Activated CD4-positive, alpha-beta T cell treated with anti-CD3 and anti-CD28 coated beads, Interleukin-2, amount 10 ng/mL, durations not matched to agents 7 days and 5 days (primary cell): ENCODE measurements around the gene DIO3. TPM values are rescaled to one million over a fixed set of nuclear protein-coding genes. Genes with fewer than 3 reads are reported as not detected.

Experiments
- CTCF ChIA-PET: fragments of 350-600 bp; sonication (Branson Sonifier 250); formaldehyde crosslinking; loops from one replicate; lab custom pipeline; 2021; ENCODE audit warnings: antibody characterized with exemption; lab: Charles Lee
- POLR2A ChIA-PET: fragments of 350-600 bp; sonication (Branson Sonifier 250); formaldehyde crosslinking; loops from one replicate; lab custom pipeline; 2021; ENCODE audit warnings: antibody characterized with exemption; lab: Charles Lee
- DNase-seq: peaks from one replicate; pipeline ENCODE4 v3.0.0-alpha.2; 2020
- H3K27ac Mint-ChIP-seq: one replicate; pipeline ENCODE4 v1.8.0; 2021; ENCODE audit warnings: mild to moderate bottlenecking, moderate library complexity, mixed read lengths
- H3K27me3 Mint-ChIP-seq: one replicate; pipeline ENCODE4 v1.8.0; 2021; ENCODE audit warnings: mixed read lengths
- H3K36me3 Mint-ChIP-seq: one replicate; pipeline ENCODE4 v1.8.0; 2021; ENCODE audit warnings: low read depth, mixed read lengths
- H3K4me1 Mint-ChIP-seq: one replicate; pipeline ENCODE4 v1.8.0; 2021; ENCODE audit warnings: mixed read lengths
- H3K4me3 Mint-ChIP-seq: one replicate; pipeline ENCODE4 v1.8.0; 2021; ENCODE audit warnings: mild to moderate bottlenecking, moderate library complexity, mixed read lengths
- H3K9me3 Mint-ChIP-seq: one replicate; pipeline ENCODE4 v1.8.0; 2021; ENCODE audit warnings: mixed read lengths
- total RNA-seq, 2 experiments: library from RNA; stranded (reverse); gene quantifications; one replicate each; pipeline ENCODE4 v1.2.3, GENCODE V29; 2021

DIO3 gene
- total RNA-seq = not detected

DNA sequence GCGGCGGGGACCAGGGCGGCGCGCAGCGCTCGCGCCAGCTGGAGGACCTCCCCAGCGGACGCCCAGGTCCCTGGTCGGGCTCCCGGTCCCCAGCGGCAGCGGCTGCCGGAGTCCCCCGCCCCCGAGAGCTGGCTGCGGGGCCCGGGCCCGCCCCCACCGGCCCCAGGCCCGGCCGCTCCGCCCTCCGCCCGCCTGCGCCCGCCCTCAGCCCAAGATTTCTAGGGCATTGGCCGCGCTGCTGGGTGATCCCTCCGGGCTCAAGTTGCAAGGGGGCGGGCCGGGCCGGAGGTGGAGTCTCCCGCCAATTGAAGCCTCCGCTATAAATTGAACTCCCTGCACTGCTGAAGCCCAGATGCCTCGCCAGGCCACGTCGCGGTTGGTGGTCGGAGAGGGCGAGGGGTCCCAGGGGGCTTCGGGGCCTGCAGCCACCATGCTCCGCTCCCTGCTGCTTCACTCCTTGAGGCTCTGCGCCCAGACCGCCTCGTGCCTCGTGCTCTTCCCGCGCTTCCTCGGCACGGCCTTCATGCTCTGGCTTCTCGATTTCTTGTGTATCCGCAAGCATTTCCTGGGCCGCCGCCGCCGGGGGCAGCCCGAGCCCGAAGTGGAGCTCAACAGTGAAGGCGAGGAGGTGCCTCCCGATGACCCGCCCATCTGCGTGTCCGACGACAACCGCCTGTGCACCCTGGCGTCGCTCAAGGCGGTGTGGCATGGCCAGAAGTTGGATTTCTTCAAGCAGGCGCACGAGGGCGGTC lies at the start of gene DIO3:
DIO3 (plus strand) TSS at position 351 of the 752 bp plus-strand sequence.
- Mint-ChIP-seq H3K27me3 (peaks cover 64% of the 10 kb centered on the region), H3K4me3 (peak within 1 kb of the TSS; percentile 40), H3K4me1 (peaks cover 3% of the 10 kb centered on the region), H3K27ac (peak within 1 kb of the TSS; percentile 13), H3K36me3 (peaks cover 7% of the 10 kb centered on the region), H3K9me3 (peaks cover 3% of the 10 kb centered on the region)
- POLR2A ChIA-PET = no interaction called here
- CTCF ChIA-PET = no interaction called here
- DNase-seq = no peak

DNA sequence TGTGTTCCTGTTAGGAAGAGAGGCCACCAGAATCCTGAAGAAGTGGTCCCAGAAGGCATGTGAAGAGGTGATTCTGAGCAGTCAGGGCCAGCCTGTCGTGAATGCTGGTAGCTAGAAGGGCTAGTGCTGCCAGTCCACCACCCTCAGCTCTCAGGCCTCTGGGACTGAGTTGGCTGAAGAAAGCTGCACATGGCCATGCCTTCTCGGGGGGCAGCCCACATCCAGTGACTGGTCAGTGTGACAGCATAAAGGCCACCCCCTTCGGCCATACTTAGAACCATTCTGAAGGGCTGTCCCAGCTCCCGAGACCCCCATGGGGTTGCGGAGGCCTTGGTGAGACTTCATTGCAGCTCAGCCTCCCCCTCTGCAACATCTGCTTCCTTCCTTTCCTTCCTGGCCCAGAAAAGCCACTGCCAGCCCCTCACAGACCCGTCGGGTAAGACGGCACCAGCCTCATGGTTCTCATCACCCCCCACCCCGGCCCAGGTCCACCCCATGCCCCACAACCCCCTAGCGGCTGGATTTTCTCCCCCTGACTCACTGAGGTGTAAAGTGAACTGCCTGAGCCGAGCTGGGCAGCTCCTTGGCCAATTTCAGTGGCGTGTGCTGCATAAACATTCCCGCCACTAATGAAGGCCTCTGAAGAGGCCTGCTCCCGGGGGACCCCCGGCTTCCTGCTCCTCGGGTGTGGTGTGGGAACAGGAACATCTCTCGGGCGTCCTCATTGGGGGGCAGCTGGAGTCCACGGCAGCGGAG lies 49.5 kb upstream of the DIO3 start:
- Mint-ChIP-seq H3K27me3 (no peaks in the 10 kb centered on the region), H3K27ac (no peak overlapping the region), H3K36me3 (no peaks in the 10 kb centered on the region), H3K9me3 (peaks cover 2% of the 10 kb centered on the region), H3K4me1 (no peaks in the 10 kb centered on the region), H3K4me3 (no peak overlapping the region)
- POLR2A ChIA-PET = no interaction called here
- CTCF ChIA-PET = no interaction called here
- DNase-seq = no peak

DNA sequence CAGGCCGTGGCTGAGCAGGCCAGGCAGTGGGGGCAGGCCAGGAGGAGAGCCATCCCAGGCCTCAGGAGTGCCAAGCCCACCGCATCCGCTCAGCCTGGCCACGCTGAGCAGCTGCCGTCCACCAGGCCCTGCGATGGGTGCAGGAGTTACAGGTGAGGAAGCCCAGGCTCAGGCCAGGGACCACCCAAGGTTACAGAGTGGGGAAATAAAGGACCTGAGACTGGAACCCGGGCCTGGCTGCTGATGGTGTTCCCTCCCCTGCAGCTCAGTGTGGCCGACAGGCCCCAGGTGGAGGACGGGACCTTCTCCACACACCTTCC lies 49.0 kb upstream of the DIO3 start:
- DNase-seq = no peak
- ChIA-PET CTCF (no interaction called here), POLR2A (no interaction called here)
- Mint-ChIP-seq H3K4me1 (no peaks in the 10 kb centered on the region), H3K27ac (no peak overlapping the region), H3K36me3 (no peaks in the 10 kb centered on the region), H3K27me3 (no peaks in the 10 kb centered on the region), H3K9me3 (peaks cover 2% of the 10 kb centered on the region), H3K4me3 (no peak overlapping the region)

DNA sequence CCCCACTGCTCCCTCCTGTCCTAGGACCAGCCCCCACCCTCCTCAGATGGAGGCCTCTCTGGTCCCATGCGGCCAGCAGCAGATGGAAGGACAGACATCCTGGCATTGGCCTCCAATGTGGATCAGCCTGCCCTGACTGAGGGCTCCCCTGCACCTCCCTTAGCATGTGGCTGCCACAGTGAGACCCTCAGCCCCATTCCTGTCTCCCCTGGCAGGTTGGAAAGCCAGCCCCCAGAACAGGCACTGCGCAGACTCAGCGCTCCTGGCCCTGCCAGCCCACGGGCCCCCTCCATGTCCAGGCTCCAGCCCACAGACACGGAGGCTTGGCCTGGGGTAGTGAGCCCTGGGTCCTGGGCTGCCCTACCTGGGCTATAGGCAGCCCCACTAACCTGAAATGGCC lies 47.2 kb upstream of the DIO3 start:
- Mint-ChIP-seq H3K36me3 (no peaks in the 10 kb centered on the region), H3K27me3 (no peaks in the 10 kb centered on the region), H3K27ac (no peak overlapping the region), H3K9me3 (peaks cover 2% of the 10 kb centered on the region), H3K4me1 (no peaks in the 10 kb centered on the region), H3K4me3 (no peak overlapping the region)
- ChIA-PET CTCF (no interaction called here), POLR2A (no interaction called here)
- no peak for DNase-seq

DNA sequence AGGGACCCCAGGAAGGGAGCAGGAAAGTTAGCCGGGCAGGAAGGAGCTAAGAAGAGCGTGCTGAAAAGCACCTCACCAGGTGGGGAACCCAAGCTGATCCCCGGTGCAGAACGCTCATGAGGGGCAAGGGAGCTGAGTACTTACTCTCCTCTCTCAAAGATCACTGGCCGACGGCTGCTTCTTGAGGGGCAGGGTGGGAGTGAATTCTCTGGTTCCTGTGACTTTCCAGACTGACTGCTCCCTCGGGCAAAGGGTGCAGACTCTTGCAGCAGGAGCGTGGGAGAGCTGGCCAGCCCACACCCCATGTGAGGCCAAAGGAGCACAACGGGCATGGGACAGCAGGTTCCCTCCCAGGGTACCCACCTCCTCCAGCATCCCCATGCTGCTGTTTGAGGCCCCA lies 44.9 kb upstream of the DIO3 start:
- Mint-ChIP-seq H3K27me3 (no peaks in the 10 kb centered on the region), H3K36me3 (no peaks in the 10 kb centered on the region), H3K9me3 (peaks cover 2% of the 10 kb centered on the region), H3K4me1 (no peaks in the 10 kb centered on the region), H3K4me3 (no peak overlapping the region), H3K27ac (no peak overlapping the region)
- ChIA-PET CTCF (interaction anchor here (1.2 kb wide), 1 partner anchor 10 kb away, joined by 3 read pairs; no protein-coding TSS in a partner anchor), POLR2A (no interaction called here)
- DNase-seq = no peak

DNA sequence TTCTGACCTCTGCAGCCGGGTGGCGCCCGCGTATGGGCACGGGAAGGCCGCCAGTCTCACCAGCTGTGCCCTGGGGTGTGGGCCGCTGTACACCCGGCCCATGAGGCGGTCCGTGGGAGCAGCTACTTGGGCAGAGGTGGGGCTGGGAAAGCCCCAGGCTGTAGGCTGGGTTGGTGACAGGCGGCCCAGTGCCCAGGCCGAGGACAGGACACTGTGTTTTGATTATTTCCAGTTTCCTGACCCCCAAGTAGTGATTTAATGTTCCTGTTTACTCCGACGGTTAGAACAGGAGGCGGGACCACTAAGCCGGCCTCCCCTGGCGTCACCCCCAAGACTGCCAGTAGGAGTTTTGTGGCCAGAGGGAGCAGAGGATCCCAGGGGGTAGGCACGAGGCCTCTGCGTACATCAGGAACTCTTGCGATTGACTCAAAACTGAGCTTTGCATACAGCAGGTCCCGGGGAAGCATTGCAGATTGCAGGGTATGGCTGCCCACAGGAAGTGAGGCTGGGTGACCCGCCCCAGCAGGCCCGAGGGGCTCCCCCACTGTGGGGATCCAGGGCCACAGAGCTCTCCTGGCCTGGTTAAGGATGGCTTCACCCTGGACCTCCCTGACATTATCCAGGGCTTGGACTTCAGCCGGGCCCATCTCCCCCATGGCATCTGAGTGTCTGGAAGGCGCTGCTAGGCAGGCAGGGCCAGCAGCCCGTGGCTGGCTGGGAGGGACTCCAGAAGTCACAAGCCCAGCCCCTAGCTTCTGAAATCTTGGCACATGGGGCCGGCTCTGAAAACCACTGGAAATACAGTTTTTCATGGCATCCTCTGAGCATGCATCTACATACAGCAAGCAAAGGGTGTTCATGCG lies 42.5 kb upstream of the DIO3 start:
- Mint-ChIP-seq H3K36me3 (no peaks in the 10 kb centered on the region), H3K27me3 (no peaks in the 10 kb centered on the region), H3K4me1 (no peaks in the 10 kb centered on the region), H3K9me3 (peaks cover 2% of the 10 kb centered on the region), H3K4me3 (no peak overlapping the region), H3K27ac (no peak overlapping the region)
- no peak for DNase-seq
- ChIA-PET POLR2A (no interaction called here), CTCF (no interaction called here)

DNA sequence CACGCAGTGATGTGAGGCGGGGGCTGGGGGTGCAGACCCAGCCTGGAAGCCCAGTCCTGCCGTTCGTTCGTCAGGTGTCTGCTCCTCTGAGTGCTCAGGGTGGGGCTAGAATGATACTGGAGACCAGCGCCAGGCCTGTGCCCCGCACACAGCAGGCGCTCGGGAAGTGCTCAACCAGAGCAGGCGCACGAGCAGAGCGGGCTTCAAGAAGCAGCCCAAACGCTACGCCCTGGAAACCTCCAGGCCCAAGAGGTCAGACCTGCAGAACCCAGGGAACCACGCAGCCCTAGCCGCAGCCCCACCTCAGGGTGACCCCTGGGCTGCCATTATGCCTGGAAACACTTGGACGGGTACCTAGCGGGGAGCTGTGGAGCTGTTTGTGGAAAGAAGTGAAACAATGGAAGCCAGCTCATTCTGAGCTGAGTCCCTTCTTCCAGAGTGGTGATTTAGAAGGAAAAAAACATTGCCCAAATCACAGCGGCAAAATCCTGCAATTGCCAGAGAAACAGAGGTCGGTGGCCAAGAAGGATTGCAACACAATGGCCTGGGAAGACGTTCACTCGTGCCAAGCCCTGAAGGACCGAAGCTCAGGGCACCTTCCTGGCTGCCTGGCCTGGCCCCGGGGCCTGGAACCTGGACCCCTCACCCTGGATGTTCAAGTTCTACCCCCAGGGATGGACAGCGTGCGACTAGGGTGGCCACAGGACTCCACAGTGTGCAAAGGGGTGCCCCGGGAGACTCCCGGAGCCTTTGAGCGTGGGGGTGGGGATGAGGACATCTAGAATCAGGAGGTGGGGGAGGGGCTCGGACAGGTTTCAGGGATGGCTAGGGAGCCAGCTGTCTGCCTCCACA lies 40.4 kb upstream of the DIO3 start:
- POLR2A ChIA-PET = no interaction called here
- no peaks in the 10 kb centered on the region for H3K9me3 Mint-ChIP-seq
- no peaks in the 10 kb centered on the region for H3K27me3 Mint-ChIP-seq
- H3K36me3 Mint-ChIP-seq = no peaks in the 10 kb centered on the region
- DNase-seq = no peak
- H3K27ac Mint-ChIP-seq = no peak overlapping the region
- CTCF ChIA-PET = no interaction called here
- no peak overlapping the region for H3K4me3 Mint-ChIP-seq
- H3K4me1 Mint-ChIP-seq = no peaks in the 10 kb centered on the region

DNA sequence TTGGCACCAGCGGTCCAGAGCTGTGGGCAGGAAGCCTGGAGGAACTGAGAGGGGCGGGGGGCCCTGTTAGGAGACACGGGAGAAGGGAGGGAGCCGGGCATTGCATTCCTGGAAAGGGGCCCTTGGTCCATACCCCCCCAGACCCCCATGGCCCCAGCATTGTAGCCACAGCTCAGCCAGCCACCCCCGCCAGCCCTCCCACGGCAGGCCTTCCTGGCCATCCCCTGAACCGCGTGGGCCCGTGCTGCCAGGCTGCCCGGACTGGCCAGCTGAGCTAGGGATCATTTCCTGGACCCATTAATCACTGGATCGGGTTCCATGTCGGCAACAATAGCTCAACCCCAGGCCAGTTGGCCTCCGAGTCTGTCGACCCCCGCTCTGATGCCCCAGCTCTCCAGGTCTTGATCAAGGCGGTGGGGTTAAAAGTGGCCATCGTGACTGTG lies 39.8 kb upstream of the DIO3 start:
- no peak overlapping the region for H3K4me3 Mint-ChIP-seq
- H3K36me3 Mint-ChIP-seq = no peaks in the 10 kb centered on the region
- POLR2A ChIA-PET = no interaction called here
- H3K9me3 Mint-ChIP-seq = no peaks in the 10 kb centered on the region
- H3K4me1 Mint-ChIP-seq = no peaks in the 10 kb centered on the region
- DNase-seq = no peak
- H3K27ac Mint-ChIP-seq = no peak overlapping the region
- no peaks in the 10 kb centered on the region for H3K27me3 Mint-ChIP-seq
- CTCF ChIA-PET = no interaction called here

DNA sequence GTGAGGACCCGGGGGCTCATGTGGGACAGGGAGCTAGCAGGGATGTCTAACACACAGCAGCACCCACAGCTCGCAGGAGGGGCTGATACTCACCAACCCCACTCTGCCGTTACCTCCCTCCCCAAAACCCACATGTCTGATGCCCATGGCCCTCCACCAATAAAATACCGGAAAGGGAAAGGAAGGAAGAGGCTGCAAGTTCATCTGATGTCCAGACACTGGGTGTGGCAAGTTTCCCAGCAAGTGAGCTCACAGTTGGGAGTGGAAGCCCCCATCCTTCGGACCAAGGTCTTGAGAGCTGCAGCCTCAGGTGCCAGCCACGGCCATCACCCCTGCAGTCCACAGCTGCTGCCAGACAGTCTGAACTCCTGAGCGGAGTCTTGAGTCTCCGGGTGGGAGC lies 39.3 kb upstream of the DIO3 start:
- no peaks in the 10 kb centered on the region for H3K9me3 Mint-ChIP-seq

DNA sequence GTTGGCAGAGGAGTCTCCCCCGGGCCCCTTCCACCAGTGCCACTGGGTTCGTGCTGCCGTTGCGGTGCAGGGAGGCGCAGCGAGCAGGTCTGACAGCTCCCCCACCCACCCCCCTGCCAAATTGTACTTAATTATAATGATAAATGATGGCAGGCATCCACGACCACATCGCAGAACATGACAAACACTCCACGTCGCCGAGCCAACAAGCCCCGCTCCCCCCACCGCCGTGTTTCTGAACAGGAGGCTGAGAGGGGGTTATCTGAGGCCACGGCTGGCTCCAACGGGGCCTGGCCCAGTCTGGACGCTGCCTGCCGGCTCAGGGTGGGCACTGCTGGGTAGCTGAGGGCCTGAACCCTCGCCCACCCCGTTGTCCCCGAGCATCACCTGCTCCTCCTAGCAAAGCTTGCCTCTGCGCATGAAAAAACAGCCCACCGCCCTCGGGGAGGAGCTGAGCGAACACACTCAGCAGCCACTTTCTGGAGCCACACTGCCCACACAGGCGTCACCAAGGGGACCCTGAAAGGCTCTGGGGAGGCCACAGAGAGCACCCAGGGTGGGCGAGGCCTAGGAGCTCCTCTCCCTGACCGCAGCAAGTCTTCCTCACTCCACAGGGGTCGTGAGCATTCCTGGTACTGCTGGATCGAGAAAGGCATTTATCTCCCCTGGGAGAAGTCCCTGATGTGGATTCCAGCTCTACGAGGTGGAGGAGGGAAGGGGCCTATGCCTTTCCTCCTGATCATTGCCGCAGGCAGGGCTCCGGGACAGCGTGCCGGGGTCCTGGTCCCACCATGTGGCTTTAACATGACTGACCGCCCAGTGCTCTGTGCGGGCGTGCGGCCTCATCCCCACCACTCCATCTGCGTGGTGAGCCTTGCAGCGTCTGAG lies 35.4 kb upstream of the DIO3 start:
- Mint-ChIP-seq H3K36me3 (no peaks in the 10 kb centered on the region), H3K27me3 (peaks cover 5% of the 10 kb centered on the region), H3K9me3 (no peaks in the 10 kb centered on the region), H3K4me1 (peaks cover 1% of the 10 kb centered on the region), H3K27ac (no peak overlapping the region), H3K4me3 (no peak overlapping the region)
- DNase-seq = no peak
- ChIA-PET POLR2A (no interaction called here), CTCF (no interaction called here)

More for the DNA sequence above, 39.3 kb upstream of the DIO3 start:
- ChIA-PET POLR2A (no interaction called here), CTCF (no interaction called here)
- Mint-ChIP-seq H3K27ac (no peak overlapping the region), H3K4me3 (no peak overlapping the region), H3K36me3 (no peaks in the 10 kb centered on the region), H3K4me1 (no peaks in the 10 kb centered on the region), H3K27me3 (no peaks in the 10 kb centered on the region)
- no peak for DNase-seq

DNA sequence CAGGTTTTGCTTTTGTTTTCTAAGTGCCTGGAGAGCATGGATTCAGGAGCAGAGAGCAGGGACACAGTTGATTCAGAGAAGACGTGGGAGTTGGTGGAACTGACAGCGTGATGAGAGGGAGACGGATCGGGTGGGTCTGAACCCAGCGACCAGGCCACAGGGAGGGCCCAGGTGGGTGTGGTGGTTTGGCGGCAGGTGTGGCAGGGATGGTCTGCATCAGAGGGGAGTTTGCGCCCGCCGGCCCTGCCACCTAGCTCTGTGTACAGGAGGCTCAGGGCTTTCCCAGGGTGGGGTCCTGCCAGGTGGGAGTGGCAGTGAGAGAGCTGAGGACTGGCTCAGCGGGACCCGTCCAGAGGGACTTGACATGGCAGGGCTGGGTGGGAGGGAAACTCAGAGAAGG lies 33.3 kb upstream of the DIO3 start:
- ChIA-PET CTCF (no interaction called here), POLR2A (no interaction called here)
- H3K4me1 Mint-ChIP-seq = peaks cover 1% of the 10 kb centered on the region
- no peaks in the 10 kb centered on the region for H3K9me3 Mint-ChIP-seq
- peaks cover 5% of the 10 kb centered on the region for H3K27me3 Mint-ChIP-seq
- H3K36me3 Mint-ChIP-seq = no peaks in the 10 kb centered on the region
- H3K27ac Mint-ChIP-seq = no peak overlapping the region
- no peak for DNase-seq
- no peak overlapping the region for H3K4me3 Mint-ChIP-seq

DNA sequence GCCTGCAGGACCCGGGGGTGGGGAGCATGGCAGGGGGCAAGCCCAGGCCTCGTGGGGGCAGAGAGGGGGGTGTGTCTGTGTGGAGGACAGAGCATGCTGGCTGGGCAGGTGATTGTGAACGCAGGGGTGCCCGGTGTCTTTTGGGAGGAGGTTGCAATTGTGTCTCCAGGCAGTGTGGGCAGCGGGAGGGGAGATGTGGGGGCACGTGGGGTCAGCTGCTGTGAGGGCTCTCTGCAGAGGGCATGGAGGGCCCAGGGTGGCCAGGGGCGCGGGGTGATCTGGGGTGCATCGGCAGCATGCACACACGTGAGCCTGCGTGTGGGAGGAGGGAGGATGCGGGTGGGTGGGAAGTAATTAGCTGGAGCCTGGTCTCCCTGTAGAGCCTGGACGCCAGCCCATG lies 32.2 kb upstream of the DIO3 start:
- DNase-seq = no peak
- H3K36me3 Mint-ChIP-seq = no peaks in the 10 kb centered on the region
- ChIA-PET POLR2A (no interaction called here), CTCF (no interaction called here)
- H3K27ac Mint-ChIP-seq = no peak overlapping the region
- peaks cover 5% of the 10 kb centered on the region for H3K27me3 Mint-ChIP-seq
- H3K9me3 Mint-ChIP-seq = no peaks in the 10 kb centered on the region
- no peak overlapping the region for H3K4me3 Mint-ChIP-seq
- peaks cover 1% of the 10 kb centered on the region for H3K4me1 Mint-ChIP-seq
